Measurements from ENCODE around the gene ZNF560.

ZNF560 gene

GRCh38 chr19:9531933-9532332 is 33.5 kb upstream of the ZNF560 start:
- peaks cover 38% of the 10 kb centered on the region for H3K36me3 ChIP-seq (ENCODE audit: control insufficient read depth, insufficient read depth, low read length)
- TF ChIP-seq CTCF (IDR thresholded peaks at IDR 0.05; ENCODE audit: insufficient read depth, low read length, poor library complexity, severe bottlenecking): no peak
- no peaks in the 10 kb centered on the region for H3K27me3 ChIP-seq (replicated peaks; ENCODE audit: control insufficient read depth, insufficient read depth, low read length)
- no peak for DNase-seq (ENCODE audit: extremely low read depth, insufficient read length)
- H3K4me3 ChIP-seq (replicated peaks; ENCODE audit: low read depth, low read length): no peak overlapping the region

DNA sequence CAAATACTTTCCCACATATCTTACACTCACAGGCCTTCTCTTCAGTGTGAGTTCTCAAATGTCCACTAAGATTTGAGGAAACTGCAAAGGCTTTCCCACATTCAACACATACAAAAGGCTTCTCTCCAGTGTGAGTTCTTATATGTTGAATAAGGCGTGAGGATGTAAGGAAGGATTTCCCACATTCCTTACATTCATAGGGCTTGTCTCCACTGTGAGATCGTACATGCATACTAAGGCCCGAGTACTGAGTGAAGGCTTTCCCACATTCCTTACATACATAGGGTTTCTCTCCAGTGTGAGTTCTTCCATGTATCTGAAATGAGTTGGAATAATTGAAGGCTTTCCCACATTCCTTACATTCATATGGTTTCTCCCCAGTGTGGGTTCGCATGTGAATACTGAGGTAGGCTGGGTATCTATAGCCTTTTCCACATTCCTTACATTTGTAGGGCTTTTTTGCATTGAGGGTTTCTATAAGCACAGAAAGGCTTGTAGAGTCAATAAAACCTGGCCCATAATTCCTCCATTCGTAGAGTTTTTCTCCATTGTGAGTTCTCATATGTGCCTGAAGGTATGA is 30.4 kb upstream of the ZNF560 start:
- no peak overlapping the region for H3K4me3 ChIP-seq (replicated peaks; ENCODE audit: low read depth, low read length)
- no peak for DNase-seq (ENCODE audit: extremely low read depth, insufficient read length)
- no peak for TF ChIP-seq CTCF (IDR thresholded peaks at IDR 0.05; ENCODE audit: insufficient read depth, low read length, poor library complexity, severe bottlenecking)
- no peaks in the 10 kb centered on the region for H3K27me3 ChIP-seq (replicated peaks; ENCODE audit: control insufficient read depth, insufficient read depth, low read length)
- peaks cover 32% of the 10 kb centered on the region for H3K36me3 ChIP-seq (ENCODE audit: control insufficient read depth, insufficient read depth, low read length)

- peaks cover 6% of the 10 kb centered on the region for H3K36me3 ChIP-seq (ENCODE audit: control insufficient read depth, insufficient read depth, low read length)
- no peak for TF ChIP-seq CTCF (IDR thresholded peaks at IDR 0.05; ENCODE audit: insufficient read depth, low read length, poor library complexity, severe bottlenecking)
- no peak overlapping the region for H3K4me3 ChIP-seq (replicated peaks; ENCODE audit: low read depth, low read length)
Observed at GRCh38 chr19:9523885-9524474, 25.6 kb upstream of the ZNF560 start.

GRCh38 chr19:9507285-9507684 is 8.9 kb upstream of the ZNF560 start:
- DNase-seq (ENCODE audit: extremely low read depth, insufficient read length): no peak
- H3K27me3 ChIP-seq (replicated peaks; ENCODE audit: control insufficient read depth, insufficient read depth, low read length): no peaks in the 10 kb centered on the region
- no peaks in the 10 kb centered on the region for H3K36me3 ChIP-seq (ENCODE audit: control insufficient read depth, insufficient read depth, low read length)
- H3K4me3 ChIP-seq (replicated peaks; ENCODE audit: low read depth, low read length): no peak overlapping the region
- no peak for TF ChIP-seq CTCF (IDR thresholded peaks at IDR 0.05; ENCODE audit: insufficient read depth, low read length, poor library complexity, severe bottlenecking)

More at GRCh38 chr19:9523885-9524474, 25.6 kb upstream of the ZNF560 start:
- H3K27me3 ChIP-seq (replicated peaks; ENCODE audit: control insufficient read depth, insufficient read depth, low read length): no peaks in the 10 kb centered on the region
- DNase-seq (ENCODE audit: extremely low read depth, insufficient read length): no peak

DNA sequence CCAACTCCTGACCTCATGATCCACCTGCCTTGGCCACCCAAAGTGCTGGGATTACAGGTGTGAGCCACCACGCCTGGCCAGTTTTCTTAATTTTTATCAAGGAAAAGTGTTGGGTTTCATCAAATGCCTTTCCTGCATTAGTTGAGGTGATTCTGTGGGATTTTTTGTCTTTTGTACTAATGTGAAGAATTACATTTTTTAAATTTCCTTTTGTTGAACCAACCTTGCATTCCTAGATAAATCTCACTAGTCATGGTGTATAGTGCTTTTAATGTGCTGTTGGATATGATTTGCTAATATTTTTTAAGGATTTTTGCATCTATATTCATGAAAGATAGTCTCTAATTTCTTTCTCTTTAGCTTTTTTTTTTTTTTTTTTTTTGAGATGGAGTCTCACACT is 2.4 kb upstream of the ZNF560 start:
- no peak overlapping the region for H3K4me3 ChIP-seq (replicated peaks; ENCODE audit: low read depth, low read length)
- no peaks in the 10 kb centered on the region for H3K27me3 ChIP-seq (replicated peaks; ENCODE audit: control insufficient read depth, insufficient read depth, low read length)
- no peaks in the 10 kb centered on the region for H3K36me3 ChIP-seq (ENCODE audit: control insufficient read depth, insufficient read depth, low read length)
- TF ChIP-seq CTCF (IDR thresholded peaks at IDR 0.05; ENCODE audit: insufficient read depth, low read length, poor library complexity, severe bottlenecking): no peak
- no peak for DNase-seq (ENCODE audit: extremely low read depth, insufficient read length)

Measured in GM06990 (cell line).